T-cell (primary cell): Measurements from ENCODE around the gene TMPRSS15. TPM values are rescaled to one million over a fixed set of nuclear protein-coding genes. Genes with fewer than 3 reads are reported as not detected.
A peak's percentile ranks its signal among the peaks of the same experiment; 100 is the strongest.
"Not testable (repeated sequence)": the region's sequence is repeated elsewhere in the genome, so short reads cannot be mapped to it uniquely, and the experiment has no call there.

ENCODE experiments used
- ATAC-seq, 4 experiments: fragments of 200-7000 bp in 3 of 4; fragments of 150-1000 bp in 1 of 4; cut with Tn5 transposase; replicated peaks in 1 of 4; 1 replicate in 3 of 4; 2 replicates in 1 of 4; pipeline ENCODE4 v1.10.0; 2021; ENCODE audit warnings: moderate library complexity in 3 of 4, mild to moderate bottlenecking in 2 of 4, moderate number of reproducible peaks in 1 of 4
- CTCF ChIA-PET, 2 donors: fragments of 300-600 bp; sonication (Branson Sonifier 250); formaldehyde crosslinking; loops; one replicate each; lab custom pipeline; 2022; ENCODE audit warnings: antibody characterized with exemption in 2 of 2; lab: Charles Lee
- POLR2A ChIA-PET, 2 donors: fragments of 300-600 bp; sonication (Branson Sonifier 250); formaldehyde crosslinking; loops; one replicate each; lab custom pipeline; 2022; ENCODE audit warnings: antibody characterized with exemption in 2 of 2; lab: Charles Lee
- DNase-seq, 35 experiments: peaks; one replicate each; pipeline versions ENCODE4 v3.0.0 to v3.0.0-alpha.2; 2013 to 2023
- H3K27ac ChIP-seq: one replicate; pipeline ENCODE4 v1.5.1; 2013; ENCODE audit warnings: low read length
- H3K27me3 ChIP-seq, 2 experiments: replicated peaks in 1 of 2; 1 replicate in 1 of 2; 2 replicates in 1 of 2; pipeline versions ENCODE4 v1.6.1 to v1.7.0; 2013; ENCODE audit warnings: low read length in 1 of 2, mixed read lengths in 1 of 2; ENCODE audit not compliant: control insufficient read depth in 2 of 2, insufficient read depth in 2 of 2; ENCODE audit errors: extremely low read depth in 1 of 2
- H3K36me3 ChIP-seq, 2 donors: 1 replicate in 1 of 2; 2 replicates in 1 of 2; pipeline versions ENCODE4 v1.6.1 to v1.7.0; 2013; ENCODE audit warnings: low read length in 1 of 2; ENCODE audit not compliant: control insufficient read depth in 2 of 2, insufficient read depth in 1 of 2; ENCODE audit errors: extremely low read depth in 1 of 2
- H3K4me1 ChIP-seq, 2 experiments: 1 replicate in 1 of 2; 2 replicates in 1 of 2; pipeline versions ENCODE4 v1.6.1 to v1.7.0; 2013; ENCODE audit warnings: low read length in 2 of 2, mixed read lengths in 1 of 2; ENCODE audit not compliant: insufficient read depth in 2 of 2, control insufficient read depth in 1 of 2; ENCODE audit errors: extremely low read depth in 1 of 2
- H3K4me3 ChIP-seq, 2 donors: 1 replicate in 1 of 2; 2 replicates in 1 of 2; pipeline versions ENCODE4 v1.5.1 to v1.7.0; 2013; ENCODE audit warnings: mild to moderate bottlenecking in 2 of 2, low read length in 1 of 2, moderate library complexity in 1 of 2; ENCODE audit not compliant: control insufficient read depth in 1 of 2; ENCODE audit errors: extremely low read depth in 1 of 2
- H3K9me3 ChIP-seq: 2 replicates; pipeline ENCODE4 v1.7.0; 2013
- H3K27ac Mint-ChIP-seq, 2 donors: one replicate each; pipeline ENCODE4 v1.8.0; 2020 to 2021; ENCODE audit warnings: mild to moderate bottlenecking in 2 of 2, mixed read lengths in 2 of 2
- H3K27me3 Mint-ChIP-seq, 2 donors: one replicate each; pipeline ENCODE4 v1.8.0; 2021 to 2022; ENCODE audit warnings: mixed read lengths in 2 of 2
- H3K36me3 Mint-ChIP-seq: one replicate; pipeline ENCODE4 v1.8.0; 2021; ENCODE audit warnings: mixed read lengths
- H3K4me1 Mint-ChIP-seq, 3 donors: one replicate each; pipeline ENCODE4 v1.8.0; 2020 to 2022; ENCODE audit warnings: mixed read lengths in 3 of 3, mild to moderate bottlenecking in 1 of 3
- H3K4me3 Mint-ChIP-seq, 3 donors: one replicate each; pipeline ENCODE4 v1.8.0; 2020 to 2022; ENCODE audit warnings: mild to moderate bottlenecking in 3 of 3, mixed read lengths in 3 of 3, moderate library complexity in 3 of 3
- H3K9me3 Mint-ChIP-seq, 3 donors: one replicate each; pipeline ENCODE4 v1.8.0; 2020 to 2022; ENCODE audit warnings: mixed read lengths in 3 of 3
- WGBS: methylation state at CpG from one replicate; pipeline ENCODE4 v1.1.5; 2013; ENCODE audit warnings: missing lambda C conversion rate; ENCODE audit not compliant: insufficient coverage; 5-methylcytosine and 5-hydroxymethylcytosine counted together
- total RNA-seq, 35 experiments: library from RNA in 6 of 35; stranded (reverse) in 6 of 35; fragments of 120-200 nt in 1 of 35; gene quantifications; one replicate each; pipeline versions ENCODE4 v1.2.1 to v1.2.4 and lab custom pipeline; 2013 to 2026

TMPRSS15 gene
- total RNA-seq, 5 donors from 2014 or later (not counting 1 experiment from before 2014, with no cell fraction given) = not detected

- Mint-ChIP-seq H3K4me1 (no peaks in the 10 kb centered on the region), H3K4me3 (no peak overlapping the region), H3K9me3 (peaks cover 0 to 3% (median 0%) of the 10 kb centered on the region in 3 donors), H3K36me3 (no peaks in the 10 kb centered on the region), H3K27ac (no peak overlapping the region), H3K27me3 (no peaks in the 10 kb centered on the region)
- ChIA-PET POLR2A (no interaction called here), CTCF (no interaction called here)
- H3K27me3 ChIP-seq = no peaks in the 10 kb centered on the region
- ATAC-seq (no peak), DNase-seq (no peak)
- H3K36me3 ChIP-seq = no peaks in the 10 kb centered on the region
- no peaks in the 10 kb centered on the region for H3K9me3 ChIP-seq
- H3K4me3 ChIP-seq = no peak overlapping the region
- WGBS = no CpG with 5 or more reads among the region's 1 CpG
- H3K27ac ChIP-seq = no peak overlapping the region
- H3K4me1 ChIP-seq = no peaks in the 10 kb centered on the region
These were observed 18.8 kb downstream of the TMPRSS15 start for GRCh38 chr21:18384771-18385170.

- ATAC-seq, H3K9me3 ChIP-seq, H3K27me3 ChIP-seq, H3K4me1 Mint-ChIP-seq, H3K27me3 Mint-ChIP-seq, H3K36me3 Mint-ChIP-seq, H3K27ac Mint-ChIP-seq, H3K27ac ChIP-seq, H3K9me3 Mint-ChIP-seq, POLR2A ChIA-PET, DNase-seq, H3K4me3 Mint-ChIP-seq, H3K36me3 ChIP-seq, H3K4me1 ChIP-seq, H3K4me3 ChIP-seq, CTCF ChIA-PET: not testable (repeated sequence)
- WGBS = no CpG with 5 or more reads among the region's 4 CpGs
These were observed 20.5 kb downstream of the TMPRSS15 start for GRCh38 chr21:18382934-18383619.

GRCh38 chr21:18382141-18382540 lies 21.4 kb downstream of the TMPRSS15 start:
- DNase-seq (no peak), ATAC-seq (no peak)
- no peaks in the 10 kb centered on the region for H3K27me3 ChIP-seq
- no peaks in the 10 kb centered on the region for H3K9me3 Mint-ChIP-seq
- no CpG with 5 or more reads among the region's 1 CpG for WGBS
- H3K27ac Mint-ChIP-seq = no peak overlapping the region
- no peak overlapping the region for H3K4me3 ChIP-seq
- no peaks in the 10 kb centered on the region for H3K36me3 Mint-ChIP-seq
- no peaks in the 10 kb centered on the region for H3K4me1 Mint-ChIP-seq
- H3K4me3 Mint-ChIP-seq = no peak overlapping the region
- no peaks in the 10 kb centered on the region for H3K4me1 ChIP-seq
- CTCF ChIA-PET = no interaction called here
- POLR2A ChIA-PET = no interaction called here
- H3K27me3 Mint-ChIP-seq = no peaks in the 10 kb centered on the region
- H3K27ac ChIP-seq = no peak overlapping the region
- H3K36me3 ChIP-seq = no peaks in the 10 kb centered on the region
- H3K9me3 ChIP-seq = no peaks in the 10 kb centered on the region

- ChIA-PET POLR2A (no interaction called here), CTCF (no interaction called here)
- Histone ChIP-seq H3K36me3 (no peaks in the 10 kb centered on the region), H3K4me1 (no peaks in the 10 kb centered on the region), H3K9me3 (no peaks in the 10 kb centered on the region), H3K27me3 (no peaks in the 10 kb centered on the region), H3K27ac (no peak overlapping the region), H3K4me3 (no peak overlapping the region)
- H3K9me3 Mint-ChIP-seq = no peaks in the 10 kb centered on the region
- no peaks in the 10 kb centered on the region for H3K27me3 Mint-ChIP-seq
- no peaks in the 10 kb centered on the region for H3K36me3 Mint-ChIP-seq
- no peak overlapping the region for H3K4me3 Mint-ChIP-seq
- H3K4me1 Mint-ChIP-seq = no peaks in the 10 kb centered on the region
- DNase-seq = no peak
- no peak overlapping the region for H3K27ac Mint-ChIP-seq
- no peak for ATAC-seq
These were observed 30.0 kb downstream of the TMPRSS15 start for GRCh38 chr21:18373606-18374005.

GRCh38 chr21:18370301-18370700 lies 33.3 kb downstream of the TMPRSS15 start:
- no peaks in the 10 kb centered on the region for H3K27me3 Mint-ChIP-seq
- Histone ChIP-seq H3K27ac (no peak overlapping the region), H3K27me3 (no peaks in the 10 kb centered on the region), H3K4me3 (no peak overlapping the region), H3K4me1 (no peaks in the 10 kb centered on the region), H3K9me3 (no peaks in the 10 kb centered on the region), H3K36me3 (no peaks in the 10 kb centered on the region)
- WGBS = no CpG with 5 or more reads among the region's 1 CpG
- no peak for ATAC-seq
- H3K4me3 Mint-ChIP-seq = no peak overlapping the region
- no peak overlapping the region for H3K27ac Mint-ChIP-seq
- ChIA-PET POLR2A (no interaction called here), CTCF (interaction anchor here in 1 of 2 donors (0.6 kb wide), 1 partner anchor 18 kb away, joined by 5 read pairs; no protein-coding TSS in a partner anchor)
- H3K36me3 Mint-ChIP-seq = no peaks in the 10 kb centered on the region
- H3K4me1 Mint-ChIP-seq = no peaks in the 10 kb centered on the region
- no peak for DNase-seq
- no peaks in the 10 kb centered on the region for H3K9me3 Mint-ChIP-seq

- H3K27ac Mint-ChIP-seq = no peak overlapping the region
- no peaks in the 10 kb centered on the region for H3K4me1 ChIP-seq
- no CpG with 5 or more reads among the region's 4 CpGs for WGBS
- H3K4me3 Mint-ChIP-seq = no peak overlapping the region
- no peaks in the 10 kb centered on the region for H3K36me3 Mint-ChIP-seq
- POLR2A ChIA-PET = no interaction called here
- ATAC-seq (no peak), DNase-seq (peak in 1 of 35 experiments; percentile 2)
- H3K27me3 Mint-ChIP-seq = no peaks in the 10 kb centered on the region
- H3K4me1 Mint-ChIP-seq = no peaks in the 10 kb centered on the region
- no peak overlapping the region for H3K27ac ChIP-seq
- H3K4me3 ChIP-seq = no peak overlapping the region
- no peaks in the 10 kb centered on the region for H3K27me3 ChIP-seq
- no peaks in the 10 kb centered on the region for H3K9me3 Mint-ChIP-seq
- CTCF ChIA-PET = no interaction called here
- no peaks in the 10 kb centered on the region for H3K9me3 ChIP-seq
- H3K36me3 ChIP-seq = no peaks in the 10 kb centered on the region
These were observed 34.5 kb downstream of the TMPRSS15 start for GRCh38 chr21:18369115-18369514.

- no peaks in the 10 kb centered on the region for H3K27me3 Mint-ChIP-seq
- Histone ChIP-seq H3K27me3 (no peaks in the 10 kb centered on the region), H3K9me3 (no peaks in the 10 kb centered on the region), H3K4me3 (no peak overlapping the region), H3K27ac (no peak overlapping the region), H3K4me1 (no peaks in the 10 kb centered on the region), H3K36me3 (no peaks in the 10 kb centered on the region)
- ATAC-seq (no peak), DNase-seq (no peak)
- no peak overlapping the region for H3K4me3 Mint-ChIP-seq
- H3K27ac Mint-ChIP-seq = no peak overlapping the region
- ChIA-PET CTCF (no interaction called here), POLR2A (no interaction called here)
- H3K36me3 Mint-ChIP-seq = no peaks in the 10 kb centered on the region
- WGBS = 100% methylated on average over 1 of the region's 6 CpGs
- no peaks in the 10 kb centered on the region for H3K4me1 Mint-ChIP-seq
- H3K9me3 Mint-ChIP-seq = no peaks in the 10 kb centered on the region
These were observed 35.4 kb downstream of the TMPRSS15 start for GRCh38 chr21:18368205-18368604.
